ENCODE measurements around the gene OR8B3. TPM values are rescaled to one million over a fixed set of nuclear protein-coding genes. Genes with fewer than 3 reads are reported as not detected.

OR8B3 gene
- total RNA-seq, 1 experiment from 2014 or later, result not detected

- Histone ChIP-seq H3K4me2 (ENCODE audit: low read depth, low read length, poor library complexity, severe bottlenecking) (no peak overlapping the region), H3K27ac (ENCODE audit: low read length) (no peak overlapping the region), H3K9me3 (ENCODE audit: low read length) (no peaks in the 10 kb centered on the region), H4K20me1 (ENCODE audit: insufficient read depth, low read depth, low read length) (no peaks in the 10 kb centered on the region), H3K4me1 (ENCODE audit: low read length) (no peaks in the 10 kb centered on the region), H3K9ac (ENCODE audit: low read length) (no peak overlapping the region), H3K79me2 (ENCODE audit: low read length) (no peaks in the 10 kb centered on the region), H3K27me3 (ENCODE audit: low read length) (no peaks in the 10 kb centered on the region), H3K36me3 (ENCODE audit: insufficient read depth, low read length) (no peaks in the 10 kb centered on the region), H3K9me2 (replicated peaks; ENCODE audit: insufficient read depth, low read length) (no peaks in the 10 kb centered on the region), H3K4me3 (ENCODE audit: low read length) (no peak overlapping the region), H2AFZ (ENCODE audit: low read length) (no peak overlapping the region)
- DNase-seq, result no peak
Observed at GRCh38 chr11:124346311-124346955, 52.4 kb downstream of the OR8B3 start.

Other genes with a start within 250 kb of the OR8B3 start
- gene OR10D3, start 215.7 kb downstream of the OR8B3 start, total RNA-seq (2014; rRNA removed; shearing (Covaris generic); ENCODE audit: low replicate concordance), result not detected in 2 replicates
- gene OR8G1, start 157.9 kb downstream of the OR8B3 start, total RNA-seq (2014; rRNA removed; shearing (Covaris generic); ENCODE audit: low replicate concordance), result not detected in 2 replicates
- not detected in 2 replicates for gene OR8G5, start 142.6 kb downstream of the OR8B3 start, total RNA-seq (2014; rRNA removed; shearing (Covaris generic); ENCODE audit: low replicate concordance)
- not detected in 2 replicates for gene OR8D1, start 85.1 kb downstream of the OR8B3 start, total RNA-seq (2014; rRNA removed; shearing (Covaris generic); ENCODE audit: low replicate concordance)
- not detected in 2 replicates for gene OR8D2, start 78.8 kb downstream of the OR8B3 start, total RNA-seq (2014; rRNA removed; shearing (Covaris generic); ENCODE audit: low replicate concordance)
- not detected in 2 replicates for gene OR8B2, start 14.5 kb downstream of the OR8B3 start, total RNA-seq (2014; rRNA removed; shearing (Covaris generic); ENCODE audit: low replicate concordance)
- gene OR8B4, start 25.8 kb upstream of the OR8B3 start, total RNA-seq (2014; rRNA removed; shearing (Covaris generic); ENCODE audit: low replicate concordance), result not detected in 2 replicates
- gene OR8B8, start 46.7 kb upstream of the OR8B3 start, total RNA-seq (2014; rRNA removed; shearing (Covaris generic); ENCODE audit: low replicate concordance), result not detected in 2 replicates
- not detected in 2 replicates for gene OR8B12, start 144.6 kb upstream of the OR8B3 start, total RNA-seq (2014; rRNA removed; shearing (Covaris generic); ENCODE audit: low replicate concordance)
- gene OR8A1, start 171.0 kb upstream of the OR8B3 start, total RNA-seq (2014; rRNA removed; shearing (Covaris generic); ENCODE audit: low replicate concordance), result not detected in 2 replicates
- gene PANX3, start 212.4 kb upstream of the OR8B3 start, total RNA-seq (2014; rRNA removed; shearing (Covaris generic); ENCODE audit: low replicate concordance), result not detected in 2 replicates
- 14.5 and 21.6 TPM in 2 replicates for gene TBRG1, start 223.8 kb upstream of the OR8B3 start, total RNA-seq (2014; rRNA removed; shearing (Covaris generic); ENCODE audit: low replicate concordance)